Endothelial cell of umbilical vein (primary cell): ENCODE results near the gene NPC1L1. TPM values are rescaled to one million over a fixed set of nuclear protein-coding genes. Genes with fewer than 3 reads are reported as not detected.

ENCODE experiments used
- BruUV-seq: library from RNA; stranded (reverse); fragments of 400-500 nt; replicated peaks from 2 replicates; lab custom pipeline; 2021; lab: Mats Ljungman, UMichigan
- CTCF ChIA-PET: fragments of 300-600, 350-600 bp; sonication (Branson Sonifier 250); formaldehyde crosslinking; loops from one replicate; lab custom pipeline; 2021; ENCODE audit warnings: antibody characterized with exemption, inconsistent platforms; lab: Charles Lee
- POLR2A ChIA-PET: fragments of 300-600, 350-600 bp; sonication (Branson Sonifier 250); formaldehyde crosslinking; loops from one replicate; lab custom pipeline; 2021; ENCODE audit warnings: antibody characterized with exemption, inconsistent platforms; lab: Charles Lee
- DNase-seq: peaks from one replicate; pipeline ENCODE4 v3.0.0-alpha.2; 2011; ENCODE audit warnings: low read depth, low spot score
- FAIRE-seq: peaks from 2 replicates; lab custom pipeline; 2011; peaks lifted over from hg19 to GRCh38; lab: Jason Lieb, UNC
- H2AFZ ChIP-seq: 2 replicates; pipeline ENCODE4 v1.6.0; 2012; ENCODE audit warnings: low read depth, low read length, control low read depth, inconsistent platforms
- H3K27ac ChIP-seq: 2 replicates; pipeline ENCODE4 v1.5.1; 2011; ENCODE audit warnings: low read depth, mild to moderate bottlenecking, control low read depth, low read length, moderate library complexity; ENCODE audit not compliant: insufficient read depth
- H3K27me3 ChIP-seq, 2 experiments: 2 replicates each; pipeline versions ENCODE4 v1.6.0 to v1.6.1; 2011; ENCODE audit warnings: low read length in 2 of 2, mixed read lengths in 1 of 2; ENCODE audit not compliant: control insufficient read depth in 2 of 2, insufficient read depth in 2 of 2
- H3K36me3 ChIP-seq, 2 experiments: 2 replicates in 1 of 2; 3 replicates in 1 of 2; pipeline ENCODE4 v1.5.1; 2011; ENCODE audit warnings: low read length in 2 of 2, mild to moderate bottlenecking in 1 of 2, moderate library complexity in 1 of 2; ENCODE audit not compliant: control insufficient read depth in 2 of 2, insufficient read depth in 2 of 2; ENCODE audit errors: extremely low read depth in 1 of 2
- H3K4me1 ChIP-seq: 3 replicates; pipeline ENCODE4 v1.5.1; 2011; ENCODE audit warnings: mild to moderate bottlenecking, low read length; ENCODE audit not compliant: control insufficient read depth, insufficient read depth; ENCODE audit errors: extremely low read depth
- H3K4me2 ChIP-seq: 2 replicates; pipeline ENCODE4 v1.6.1; 2011; ENCODE audit warnings: low read length, control low read depth, mixed read lengths; ENCODE audit not compliant: insufficient read depth
- H3K4me3 ChIP-seq, 3 experiments: fragments of 200-600 bp in 1 of 3; sonication (generic), shearing (Covaris generic) in 1 of 3; replicated peaks in 1 of 3; 2 replicates each; pipeline ENCODE4 v1.5.1; 2011 to 2016; ENCODE audit warnings: control low read depth in 3 of 3, low read length in 3 of 3, mild to moderate bottlenecking in 2 of 3, inconsistent platforms in 1 of 3, low read depth in 1 of 3, moderate library complexity in 1 of 3; ENCODE audit not compliant: insufficient read depth in 1 of 3
- H3K79me2 ChIP-seq: 2 replicates; pipeline ENCODE4 v1.6.0; 2012; ENCODE audit warnings: low read length, inconsistent platforms; ENCODE audit not compliant: control insufficient read depth, insufficient read depth
- H3K9ac ChIP-seq: replicated peaks from 2 replicates; pipeline ENCODE3; 2011; ENCODE audit warnings: low read length, control low read depth; ENCODE audit not compliant: insufficient read depth; ENCODE audit errors: extremely low read depth
- H3K9me1 ChIP-seq: replicated peaks from 3 replicates; pipeline ENCODE4 v1.6.0; 2011; ENCODE audit warnings: mild to moderate bottlenecking, low read length; ENCODE audit not compliant: control insufficient read depth, insufficient read depth; ENCODE audit errors: extremely low read depth
- H3K9me3 ChIP-seq: replicated peaks from 2 replicates; pipeline ENCODE4 v1.5.1; 2012; ENCODE audit warnings: low read length, inconsistent platforms; ENCODE audit not compliant: control insufficient read depth, insufficient read depth
- H4K20me1 ChIP-seq: replicated peaks from 2 replicates; pipeline ENCODE3; 2011; ENCODE audit warnings: mild to moderate bottlenecking, low read length; ENCODE audit not compliant: control insufficient read depth, insufficient read depth; ENCODE audit errors: extremely low read depth
- EZH2 ChIP-seq: IDR thresholded peaks from 2 replicates; pipeline ENCODE4 v1.6.1; 2012; ENCODE audit warnings: borderline replicate concordance, low read depth, mild to moderate bottlenecking, moderate library complexity, low read length, inconsistent platforms; ENCODE audit not compliant: severe bottlenecking
- FOS ChIP-seq: IDR thresholded peaks from 2 replicates; pipeline ENCODE4 v1.6.1; 2011; ENCODE audit warnings: mild to moderate bottlenecking, low read length, moderate library complexity, borderline replicate concordance; ENCODE audit not compliant: insufficient read depth
- GATA2 ChIP-seq: IDR thresholded peaks from 2 replicates; pipeline ENCODE4 v1.7.0; 2011; ENCODE audit warnings: low read depth, mild to moderate bottlenecking, moderate library complexity, mixed read lengths, low read length; ENCODE audit not compliant: insufficient read length, insufficient read depth
- JUN ChIP-seq: IDR thresholded peaks from 2 replicates; pipeline ENCODE4 v1.6.1; 2011; ENCODE audit warnings: borderline replicate concordance, low read depth; ENCODE audit not compliant: insufficient read length, insufficient read depth
- MAX ChIP-seq: IDR thresholded peaks from 2 replicates; pipeline ENCODE4 v1.6.1; 2011; ENCODE audit not compliant: insufficient read depth, insufficient read length
- MYC ChIP-seq: IDR thresholded peaks from one replicate; pipeline ENCODE4 v1.6.1; 2011; ENCODE audit warnings: mild to moderate bottlenecking, low read depth, low read length
- POLR2A ChIP-seq: IDR thresholded peaks from 2 replicates; pipeline ENCODE4 v1.6.1; 2012; ENCODE audit warnings: low read depth, mild to moderate bottlenecking, control low read depth, low read length
- POLR2AphosphoS5 ChIP-seq: IDR thresholded peaks from 2 replicates; pipeline ENCODE4 v1.6.1; 2012; ENCODE audit warnings: low read depth, mild to moderate bottlenecking, control low read depth, low read length, moderate library complexity; ENCODE audit not compliant: insufficient read depth
- dilution Hi-C: fragments of 300-500 bp; cut with MboI; formaldehyde crosslinking; loops from one replicate; pipeline ENCODE4 v1.15.0; 2019; ENCODE audit warnings: low sequenced_read_pairs; ENCODE audit not compliant: extremely low pct_ligation_motif_present
- intact Hi-C: fragments of 100-400 bp; cut with micrococcal nuclease; formaldehyde crosslinking; loops from one replicate; pipeline ENCODE4 v1.10.0; 2022
- polyA plus RNA-seq, 4 experiments: library from polyadenylated mRNA; depleted of rRNA in 3 of 4; stranded (reverse) in 3 of 4; unstranded in 1 of 4; fragments of >200 nt; gene quantifications; 2 replicates each; pipeline versions ENCODE4 v1.2.1 to v1.2.3, GENCODE V29; 2011 to 2012; ENCODE audit warnings: missing spikeins in 1 of 4
- total RNA-seq: library from RNA; stranded (reverse); gene quantifications from 2 replicates; pipeline ENCODE4 v1.2.3, GENCODE V29; 2021

Gene NPC1L1
- total and polyA plus RNA-seq, 2 donors (not counting 3 experiments of a cell fraction or from before 2014, with no cell fraction given), result not detected

- H3K79me2 ChIP-seq, result no peaks in the 10 kb centered on the region
- no peaks in the 10 kb centered on the region for H3K9me3 ChIP-seq
- no peaks in the 10 kb centered on the region for H3K9me1 ChIP-seq
- H3K27ac ChIP-seq, result no peak overlapping the region
- TF ChIP-seq POLR2AphosphoS5 (no peak), MYC (no peak), POLR2A (no peak), EZH2 (no peak), FOS (no peak), GATA2 (no peak), MAX (no peak), JUN (no peak)
- intact Hi-C loops (no loop called here), dilution Hi-C loops (no loop called here)
- FAIRE-seq (no peak), DNase-seq (no peak)
- H3K27me3 ChIP-seq, result peaks cover 6 to 8% of the 10 kb centered on the region in 2 experiments
- H3K9ac ChIP-seq, result no peak overlapping the region
- ChIA-PET CTCF (interaction anchor here (1.5 to 2.8 kb wide), 2 partner anchors 11 to 41 kb away, joined by 3 to 18 read pairs; no protein-coding TSS in a partner anchor), POLR2A (no interaction called here)
- BruUV-seq, result no TSS peak
- H4K20me1 ChIP-seq, result no peaks in the 10 kb centered on the region
- H3K4me3 ChIP-seq, result no peak overlapping the region
- no peaks in the 10 kb centered on the region for H3K36me3 ChIP-seq
- H3K4me1 ChIP-seq, result no peaks in the 10 kb centered on the region
- H2AFZ ChIP-seq, result no peak overlapping the region
- H3K4me2 ChIP-seq, result no peak overlapping the region
Observed at GRCh38 chr7:44524811-44525388, 16.2 kb downstream of the NPC1L1 start.
